HepG2 (cell line): ENCODE results near the gene NOL4L. TPM values are rescaled to one million over a fixed set of nuclear protein-coding genes. Genes with fewer than 3 reads are reported as not detected.
A peak's percentile ranks its signal among the peaks of the same experiment; 100 is the strongest.

Experiments used
- ARNT2 ChIP-seq: sonication (generic); formaldehyde crosslinking; IDR thresholded peaks from 2 replicates; pipeline ENCODE4 v1.8.0; 2022; ENCODE audit warnings: mild to moderate bottlenecking, low read depth, missing genetic modification reagents, moderate library complexity
- GTF3A ChIP-seq: sonication (generic); formaldehyde crosslinking; conservative IDR thresholded peaks from 2 replicates; pipeline ENCODE4 v1.4.0; 2020; ENCODE audit warnings: mild to moderate bottlenecking, missing genetic modification reagents
- IRX3 ChIP-seq: sonication (generic); formaldehyde crosslinking; IDR thresholded peaks from 2 replicates; pipeline ENCODE4 v1.8.1; 2023; ENCODE audit warnings: mild to moderate bottlenecking, low read depth, missing genetic modification reagents, borderline replicate concordance
- KAT8 ChIP-seq: IDR thresholded peaks from 2 replicates; pipeline ENCODE4 v1.6.1; 2016; ENCODE audit warnings: missing genetic modification reagents, missing compliant biosample characterization
- MED1 ChIP-seq: sonication (generic); formaldehyde crosslinking; IDR thresholded peaks from 2 replicates; pipeline ENCODE4 v1.4.0; 2020; ENCODE audit warnings: missing genetic modification reagents
- MTA1 ChIP-seq: sonication (generic); formaldehyde crosslinking; IDR thresholded peaks from 2 replicates; pipeline ENCODE4 v1.4.0; 2020; ENCODE audit warnings: missing genetic modification reagents, mild to moderate bottlenecking, borderline replicate concordance
- MYNN ChIP-seq: sonication (generic); formaldehyde crosslinking; IDR thresholded peaks from 2 replicates; pipeline ENCODE4 v1.4.0; 2020; ENCODE audit warnings: mild to moderate bottlenecking, low read depth, missing genetic modification reagents
- NR3C1 ChIP-seq: sonication (generic); formaldehyde crosslinking; IDR thresholded peaks from 2 replicates; pipeline ENCODE4 v1.4.0; 2020; ENCODE audit warnings: missing genetic modification reagents
- PHF5A ChIP-seq: IDR thresholded peaks from one replicate; pipeline ENCODE4 v1.6.1; 2018; ENCODE audit warnings: low read depth, missing genetic modification reagents; ENCODE audit not compliant: unreplicated experiment
- SRSF1 ChIP-seq: fragments of 200-400 bp; formaldehyde crosslinking; optimal IDR thresholded peaks from 2 replicates; pipeline ENCODE3; 2017; ENCODE audit warnings: mild to moderate bottlenecking, low read depth, low read length, moderate library complexity
- THYN1 ChIP-seq: sonication (generic); formaldehyde crosslinking; IDR thresholded peaks from 2 replicates; pipeline ENCODE4 v1.8.1; 2023; ENCODE audit warnings: low read depth, mild to moderate bottlenecking, moderate library complexity, missing genetic modification reagents, borderline replicate concordance
- ZNF281 ChIP-seq: sonication (generic); formaldehyde crosslinking; IDR thresholded peaks from 2 replicates; pipeline ENCODE4 v1.4.0; 2020; ENCODE audit warnings: missing genetic modification reagents, borderline replicate concordance
- ZNF354B ChIP-seq: sonication (generic); formaldehyde crosslinking; IDR thresholded peaks from 2 replicates; pipeline ENCODE4 v1.8.0; 2022; ENCODE audit warnings: mild to moderate bottlenecking, missing genetic modification reagents
- ZNF556 ChIP-seq: sonication (generic); formaldehyde crosslinking; IDR thresholded peaks from 2 replicates; pipeline ENCODE4 v1.4.0; 2020; ENCODE audit warnings: mild to moderate bottlenecking, missing genetic modification reagents, borderline replicate concordance
- ZNF580 ChIP-seq: IDR thresholded peaks from 2 replicates; pipeline ENCODE4 v1.6.1; 2016; ENCODE audit warnings: low read depth, borderline replicate concordance
- polyA plus RNA-seq, 8 experiments: library from polyadenylated mRNA; depleted of rRNA in 3 of 8; stranded (reverse) in 7 of 8; unstranded in 1 of 8; fragments of >200 nt; fragmentation: Illumina TruSeq in 4 of 8; extraction: Trizol in 4 of 8; gene quantifications; 2 replicates each; pipeline versions ENCODE4 v1.2.1 to v1.2.3, GENCODE V29; 2011 to 2016; ENCODE audit warnings: low read depth in 4 of 8, missing spikeins in 1 of 8, mixed read lengths in 1 of 8; ENCODE audit not compliant: insufficient read depth in 1 of 8
- total RNA-seq, 5 experiments: library from RNA; depleted of rRNA; stranded (reverse); fragments of >200 nt; fragmentation: Illumina TruSeq; extraction: Trizol; gene quantifications; 2 replicates each; pipeline ENCODE4 v1.2.3, GENCODE V29; 2016; ENCODE audit warnings: low read depth in 1 of 5
- TF ChIP-seq, protein P1 (sequence below): sonication (generic); formaldehyde crosslinking; IDR thresholded peaks from 2 replicates; pipeline ENCODE4 v1.4.0; 2020; ENCODE audit warnings: missing genetic modification reagents
- TF ChIP-seq, protein P2 (sequence below): sonication (generic); formaldehyde crosslinking; conservative IDR thresholded peaks from 2 replicates; pipeline ENCODE4 v1.4.0; 2020; ENCODE audit warnings: missing genetic modification reagents
- TF ChIP-seq, protein P3 (sequence below): sonication (generic); IDR thresholded peaks from 2 replicates; pipeline ENCODE4 v1.6.1; 2016; ENCODE audit warnings: low read depth, borderline replicate concordance

Gene NOL4L
- total and polyA plus RNA-seq, 2 of the 13 experiments (the other 11 are each of a cell fraction or from before 2014, with no cell fraction given) = 16.6 to 35.4 TPM

GRCh38 chr20:32474009-32474716 is 111.0 kb downstream of the NOL4L start (continued):
- TF ChIP-seq ZNF354B (CRISPR knock-in tag) = no peak
- no peak for TF ChIP-seq ZNF281
- no peak for TF ChIP-seq ZNF580 (CRISPR knock-in tag)
- TF ChIP-seq IRX3 (CRISPR knock-in tag) = no peak; the same call in 1 of the 2 replicates
- no peak for TF ChIP-seq ZNF556
- no peak for TF ChIP-seq THYN1
- TF ChIP-seq MTA1 = no peak
- TF ChIP-seq MYNN (CRISPR knock-in tag) = no peak
- TF ChIP-seq GTF3A (CRISPR knock-in tag) = peak; percentile 31; the same call in 1 of the 2 replicates
- no peak for TF ChIP-seq PHF5A (CRISPR knock-in tag)
- no peak for TF ChIP-seq MED1
- no peak for TF ChIP-seq KAT8
- TF ChIP-seq SRSF1 = peak; percentile 37
- no peak for TF ChIP-seq ARNT2 (CRISPR knock-in tag)
- TF ChIP-seq, protein P1, sequence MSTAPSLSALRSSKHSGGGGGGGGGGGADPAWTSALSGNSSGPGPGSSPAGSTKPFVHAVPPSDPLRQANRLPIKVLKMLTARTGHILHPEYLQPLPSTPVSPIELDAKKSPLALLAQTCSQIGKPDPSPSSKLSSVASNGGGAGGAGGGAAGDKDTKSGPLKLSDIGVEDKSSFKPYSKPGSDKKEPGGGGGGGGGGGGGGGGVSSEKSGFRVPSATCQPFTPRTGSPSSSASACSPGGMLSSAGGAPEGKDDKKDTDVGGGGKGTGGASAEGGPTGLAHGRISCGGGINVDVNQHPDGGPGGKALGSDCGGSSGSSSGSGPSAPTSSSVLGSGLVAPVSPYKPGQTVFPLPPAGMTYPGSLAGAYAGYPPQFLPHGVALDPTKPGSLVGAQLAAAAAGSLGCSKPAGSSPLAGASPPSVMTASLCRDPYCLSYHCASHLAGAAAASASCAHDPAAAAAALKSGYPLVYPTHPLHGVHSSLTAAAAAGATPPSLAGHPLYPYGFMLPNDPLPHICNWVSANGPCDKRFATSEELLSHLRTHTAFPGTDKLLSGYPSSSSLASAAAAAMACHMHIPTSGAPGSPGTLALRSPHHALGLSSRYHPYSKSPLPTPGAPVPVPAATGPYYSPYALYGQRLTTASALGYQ (CRISPR knock-in tag) = no peak
- TF ChIP-seq, protein P2, sequence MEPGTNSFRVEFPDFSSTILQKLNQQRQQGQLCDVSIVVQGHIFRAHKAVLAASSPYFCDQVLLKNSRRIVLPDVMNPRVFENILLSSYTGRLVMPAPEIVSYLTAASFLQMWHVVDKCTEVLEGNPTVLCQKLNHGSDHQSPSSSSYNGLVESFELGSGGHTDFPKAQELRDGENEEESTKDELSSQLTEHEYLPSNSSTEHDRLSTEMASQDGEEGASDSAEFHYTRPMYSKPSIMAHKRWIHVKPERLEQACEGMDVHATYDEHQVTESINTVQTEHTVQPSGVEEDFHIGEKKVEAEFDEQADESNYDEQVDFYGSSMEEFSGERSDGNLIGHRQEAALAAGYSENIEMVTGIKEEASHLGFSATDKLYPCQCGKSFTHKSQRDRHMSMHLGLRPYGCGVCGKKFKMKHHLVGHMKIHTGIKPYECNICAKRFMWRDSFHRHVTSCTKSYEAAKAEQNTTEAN = no peak
- TF ChIP-seq, protein P3, sequence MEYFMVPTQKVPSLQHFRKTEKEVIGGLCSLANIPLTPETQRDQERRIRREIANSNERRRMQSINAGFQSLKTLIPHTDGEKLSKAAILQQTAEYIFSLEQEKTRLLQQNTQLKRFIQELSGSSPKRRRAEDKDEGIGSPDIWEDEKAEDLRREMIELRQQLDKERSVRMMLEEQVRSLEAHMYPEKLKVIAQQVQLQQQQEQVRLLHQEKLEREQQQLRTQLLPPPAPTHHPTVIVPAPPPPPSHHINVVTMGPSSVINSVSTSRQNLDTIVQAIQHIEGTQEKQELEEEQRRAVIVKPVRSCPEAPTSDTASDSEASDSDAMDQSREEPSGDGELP = peak; percentile 61; the same call in 1 of the 2 replicates
- TF ChIP-seq NR3C1 (CRISPR knock-in tag) = no peak
